Measurements from ENCODE around the gene AKR1A1. TPM values are rescaled to one million over a fixed set of nuclear protein-coding genes. Genes with fewer than 3 reads are reported as not detected.
A peak's percentile ranks its signal among the peaks of the same experiment; 100 is the strongest.

AKR1A1 gene
- total RNA-seq, 2 donors from 2014 or later = 200 to 239 TPM

DNA sequence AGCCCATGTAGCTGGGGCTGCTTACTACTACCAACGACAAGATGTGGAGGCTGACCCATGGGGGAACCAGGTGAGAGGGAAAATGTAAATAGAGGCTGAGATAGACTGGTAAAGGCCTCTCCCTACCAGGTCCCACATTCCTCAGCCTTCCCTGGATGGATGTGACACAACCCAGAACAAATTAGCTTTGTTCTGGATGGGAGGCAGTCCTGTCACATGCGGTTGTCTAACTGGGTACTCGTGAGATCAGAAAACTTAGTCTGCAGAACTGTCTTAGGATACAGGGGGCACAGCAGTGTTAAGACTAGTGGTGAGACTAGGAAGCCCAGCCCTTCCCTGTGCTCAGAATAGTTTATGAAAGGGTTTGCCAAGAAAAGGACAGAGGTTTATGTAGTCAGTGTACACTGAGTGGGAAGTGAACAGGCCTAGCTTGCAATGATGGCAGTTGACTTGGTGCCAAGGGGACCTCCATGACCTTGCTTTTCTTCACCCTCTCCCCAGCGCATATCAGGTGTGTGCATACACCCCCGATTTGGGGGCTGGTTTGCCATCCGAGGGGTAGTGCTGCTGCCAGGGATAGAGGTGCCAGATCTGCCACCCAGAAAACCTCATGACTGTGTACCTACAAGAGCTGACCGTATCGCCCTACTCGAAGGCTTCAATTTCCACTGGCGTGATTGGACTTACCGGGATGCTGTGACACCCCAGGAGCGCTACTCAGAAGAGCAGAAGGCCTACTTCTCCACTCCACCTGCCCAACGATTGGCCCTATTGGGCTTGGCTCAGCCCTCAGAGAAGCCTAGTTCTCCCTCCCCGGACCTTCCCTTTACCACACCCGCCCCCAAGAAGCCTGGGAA, 42.1 kb upstream of the AKR1A1 start:
- no peaks in the 10 kb centered on the region for H3K9me3 Mint-ChIP-seq
- Histone ChIP-seq H3K36me3 (ENCODE audit: control insufficient read depth, insufficient read depth, low read length) (peaks cover 53% of the 10 kb centered on the region), H3K27ac (ENCODE audit: low read depth, low read length) (peak overlapping the region; percentile 18), H3K9ac (ENCODE audit: extremely low read depth, low read length, poor library complexity, severe bottlenecking) (no peak overlapping the region), H3K27me3 (ENCODE audit: control insufficient read depth, insufficient read depth, low read length, poor library complexity, severe bottlenecking) (no peaks in the 10 kb centered on the region), H3K4me3 (ENCODE audit: low read length) (no peak overlapping the region), H3K4me1 (ENCODE audit: control insufficient read depth, insufficient read depth, low read length) (peaks cover 3% of the 10 kb centered on the region), H3K9me3 (ENCODE audit: control insufficient read depth, low read length) (no peaks in the 10 kb centered on the region)
- H3K4me1 Mint-ChIP-seq = peaks cover 7% of the 10 kb centered on the region
- DNase-seq = peak; percentile 65
- H3K27ac Mint-ChIP-seq = peak overlapping the region; percentile 48
- TF ChIP-seq, protein P1, sequence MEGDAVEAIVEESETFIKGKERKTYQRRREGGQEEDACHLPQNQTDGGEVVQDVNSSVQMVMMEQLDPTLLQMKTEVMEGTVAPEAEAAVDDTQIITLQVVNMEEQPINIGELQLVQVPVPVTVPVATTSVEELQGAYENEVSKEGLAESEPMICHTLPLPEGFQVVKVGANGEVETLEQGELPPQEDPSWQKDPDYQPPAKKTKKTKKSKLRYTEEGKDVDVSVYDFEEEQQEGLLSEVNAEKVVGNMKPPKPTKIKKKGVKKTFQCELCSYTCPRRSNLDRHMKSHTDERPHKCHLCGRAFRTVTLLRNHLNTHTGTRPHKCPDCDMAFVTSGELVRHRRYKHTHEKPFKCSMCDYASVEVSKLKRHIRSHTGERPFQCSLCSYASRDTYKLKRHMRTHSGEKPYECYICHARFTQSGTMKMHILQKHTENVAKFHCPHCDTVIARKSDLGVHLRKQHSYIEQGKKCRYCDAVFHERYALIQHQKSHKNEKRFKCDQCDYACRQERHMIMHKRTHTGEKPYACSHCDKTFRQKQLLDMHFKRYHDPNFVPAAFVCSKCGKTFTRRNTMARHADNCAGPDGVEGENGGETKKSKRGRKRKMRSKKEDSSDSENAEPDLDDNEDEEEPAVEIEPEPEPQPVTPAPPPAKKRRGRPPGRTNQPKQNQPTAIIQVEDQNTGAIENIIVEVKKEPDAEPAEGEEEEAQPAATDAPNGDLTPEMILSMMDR (conservative IDR thresholded peaks at IDR 0.05) = peak; percentile 57
- no peak overlapping the region for H3K4me3 Mint-ChIP-seq
- no peaks in the 10 kb centered on the region for H3K27me3 Mint-ChIP-seq (ENCODE audit: insufficient read depth)
- peaks cover 42% of the 10 kb centered on the region for H3K36me3 Mint-ChIP-seq (ENCODE audit: low read depth)
- WGBS, 2 experiments (ENCODE audit: insufficient coverage in 1 of 2, insufficient read length in 1 of 2) = 94 to 97% methylated on average over 7 to 15 of the region's 15 CpGs

DNA sequence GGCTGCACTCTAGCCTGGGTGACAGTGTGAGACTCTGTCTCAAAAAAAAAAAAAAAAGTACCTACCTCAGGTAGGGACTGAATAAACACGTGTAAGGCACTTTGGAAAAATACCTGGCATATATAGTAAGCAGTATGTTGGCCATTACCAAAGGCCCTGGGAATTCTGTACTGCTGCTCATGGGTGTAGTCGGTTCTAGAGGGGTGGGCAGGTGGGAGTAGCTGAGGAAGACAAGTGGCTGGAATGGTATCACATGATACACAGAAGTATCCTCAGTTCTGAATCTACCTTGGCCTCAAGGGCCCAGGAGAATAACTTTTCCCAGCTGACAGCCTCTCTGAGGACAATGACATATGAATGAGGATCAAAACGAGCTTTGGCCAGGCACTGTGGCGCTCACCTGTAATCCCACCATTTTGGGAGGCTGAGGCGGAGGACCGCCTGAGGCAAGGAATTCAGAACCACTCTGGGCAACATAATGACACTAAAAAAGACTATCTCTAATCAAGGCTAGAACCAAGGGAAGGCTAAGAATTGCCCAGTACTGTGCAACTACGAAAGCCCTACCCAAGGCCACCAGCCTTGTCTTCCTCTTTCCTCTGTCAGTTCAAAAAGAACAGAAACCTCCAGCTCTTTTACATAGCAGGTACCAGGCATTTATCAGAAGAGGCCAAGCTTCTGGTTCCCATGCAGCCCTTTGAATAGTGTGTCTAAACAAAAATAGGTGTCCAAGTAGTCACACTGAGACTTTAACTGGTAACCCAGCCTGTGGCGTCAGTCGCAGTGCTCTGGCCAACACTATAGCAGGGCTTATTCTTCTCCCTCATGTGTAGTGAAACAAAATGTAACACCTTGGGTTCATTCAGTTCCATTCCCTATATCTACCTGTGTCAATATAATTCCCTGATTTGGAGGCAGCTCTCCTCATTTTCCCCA, 40.3 kb upstream of the AKR1A1 start:
- H3K4me1 ChIP-seq (ENCODE audit: control insufficient read depth, insufficient read depth, low read length) = peaks cover 15% of the 10 kb centered on the region
- H3K27ac Mint-ChIP-seq = no peak overlapping the region
- WGBS, 2 experiments (ENCODE audit: insufficient coverage in 1 of 2, insufficient read length in 1 of 2) = 68 to 75% methylated on average over 7 to 9 of the region's 9 CpGs
- H3K9me3 ChIP-seq (ENCODE audit: control insufficient read depth, low read length) = no peaks in the 10 kb centered on the region
- no peaks in the 10 kb centered on the region for H3K9me3 Mint-ChIP-seq
- no peaks in the 10 kb centered on the region for H3K27me3 Mint-ChIP-seq (ENCODE audit: insufficient read depth)
- DNase-seq = no peak
- TF ChIP-seq, protein P1 (conservative IDR thresholded peaks at IDR 0.05) = no peak
- peaks cover 66% of the 10 kb centered on the region for H3K36me3 ChIP-seq (ENCODE audit: control insufficient read depth, insufficient read depth, low read length)
- H3K4me3 ChIP-seq (ENCODE audit: low read length) = no peak overlapping the region
- peaks cover 25% of the 10 kb centered on the region for H3K4me1 Mint-ChIP-seq
- no peak overlapping the region for H3K4me3 Mint-ChIP-seq
- no peaks in the 10 kb centered on the region for H3K27me3 ChIP-seq (ENCODE audit: control insufficient read depth, insufficient read depth, low read length, poor library complexity, severe bottlenecking)
- H3K27ac ChIP-seq (ENCODE audit: low read depth, low read length) = no peak overlapping the region
- no peak overlapping the region for H3K9ac ChIP-seq (ENCODE audit: extremely low read depth, low read length, poor library complexity, severe bottlenecking)
- H3K36me3 Mint-ChIP-seq (ENCODE audit: low read depth) = peaks cover 57% of the 10 kb centered on the region

DNA sequence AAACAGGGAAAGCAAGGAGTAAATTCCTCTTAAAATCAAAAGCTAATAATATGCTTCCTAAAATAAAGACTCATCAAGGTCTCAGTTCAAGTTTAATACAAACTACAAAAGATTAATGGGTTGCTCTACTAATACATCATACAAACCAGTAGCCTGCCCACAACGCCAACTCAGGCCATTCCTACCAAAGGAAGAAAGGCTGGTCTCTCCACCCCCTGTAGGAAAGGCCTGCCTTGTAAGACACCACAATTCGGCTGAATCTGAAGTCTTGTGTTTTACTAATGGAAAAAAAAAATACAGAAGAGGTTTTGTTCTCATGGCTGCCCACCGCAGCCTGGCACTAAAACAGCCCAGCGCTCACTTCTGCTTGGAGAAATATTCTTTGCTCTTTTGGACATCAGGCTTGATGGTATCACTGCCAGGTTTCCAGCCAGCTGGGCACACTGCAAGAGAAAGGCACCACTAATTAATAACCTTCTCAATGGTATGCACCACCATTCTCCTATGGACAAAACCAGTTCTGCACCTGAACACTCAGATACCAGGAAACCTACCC, 39.6 kb upstream of the AKR1A1 start:
- Mint-ChIP-seq H3K9me3 (no peaks in the 10 kb centered on the region), H3K27ac (peak overlapping the region; percentile 74), H3K4me3 (no peak overlapping the region), H3K27me3 (ENCODE audit: insufficient read depth) (no peaks in the 10 kb centered on the region), H3K4me1 (peaks cover 31% of the 10 kb centered on the region), H3K36me3 (ENCODE audit: low read depth) (peaks cover 63% of the 10 kb centered on the region)
- H3K36me3 ChIP-seq (ENCODE audit: control insufficient read depth, insufficient read depth, low read length) = peaks cover 73% of the 10 kb centered on the region
- peaks cover 20% of the 10 kb centered on the region for H3K4me1 ChIP-seq (ENCODE audit: control insufficient read depth, insufficient read depth, low read length)
- no peak overlapping the region for H3K4me3 ChIP-seq (ENCODE audit: low read length)
- H3K9ac ChIP-seq (ENCODE audit: extremely low read depth, low read length, poor library complexity, severe bottlenecking) = no peak overlapping the region
- no peaks in the 10 kb centered on the region for H3K9me3 ChIP-seq (ENCODE audit: control insufficient read depth, low read length)
- WGBS, 2 experiments (ENCODE audit: insufficient coverage in 1 of 2, insufficient read length in 1 of 2) = 97 to 100% methylated on average over 2 to 4 of the region's 4 CpGs
- TF ChIP-seq, protein P1 (conservative IDR thresholded peaks at IDR 0.05) = no peak
- H3K27me3 ChIP-seq (ENCODE audit: control insufficient read depth, insufficient read depth, low read length, poor library complexity, severe bottlenecking) = no peaks in the 10 kb centered on the region
- DNase-seq = no peak
- no peak overlapping the region for H3K27ac ChIP-seq (ENCODE audit: low read depth, low read length)
